Measurements from ENCODE around the gene TUBA3E. TPM values are rescaled to one million over a fixed set of nuclear protein-coding genes. Genes with fewer than 3 reads are reported as not detected.
"Not testable (repeated sequence)": the region's sequence is repeated elsewhere in the genome, so short reads cannot be mapped to it uniquely, and the experiment has no call there.

Gene TUBA3E
- total and polyA plus RNA-seq, 8 donors = 0.11 TPM; not detected in 7

- intact Hi-C loops (cut with DNase I) = no loop called here
- Histone ChIP-seq H3K4me1 (no peaks in the 10 kb centered on the region), H3K36me3 (peaks cover 0 to 5% (median 0%) of the 10 kb centered on the region in 3 donors), H3K9me3 (no peaks in the 10 kb centered on the region), H3K27ac (no peak overlapping the region), H3K4me3 (no peak overlapping the region), H3K27me3 (no peaks in the 10 kb centered on the region)
- no peak for TF ChIP-seq CTCF (IDR thresholded peaks at IDR 0.05)
- FAIRE-seq = no peak
- 94 to 98% methylated on average over 29 of the region's 29 CpGs for WGBS, 2 donors
- ATAC-seq = no peak
- no peak for DNase-seq
Observed at GRCh38 chr2:130154773-130155765, 43.2 kb downstream of the TUBA3E start.

- DNase-seq; FAIRE-seq; intact Hi-C loops (cut with DNase I); H3K4me1 ChIP-seq; H3K4me3 ChIP-seq; H3K27me3 ChIP-seq; ATAC-seq; H3K36me3 ChIP-seq; H3K27ac ChIP-seq; H3K9me3 ChIP-seq: not testable (repeated sequence)
- WGBS, 2 donors = 92 to 93% methylated on average over 5 to 7 of the region's 8 CpGs
Observed at GRCh38 chr2:130154423-130154770, 43.8 kb downstream of the TUBA3E start.

GRCh38 chr2:130153721-130154422 is 44.4 kb downstream of the TUBA3E start:
- ATAC-seq; H3K27ac ChIP-seq; FAIRE-seq; H3K36me3 ChIP-seq; intact Hi-C loops (cut with DNase I); DNase-seq; H3K4me1 ChIP-seq; H3K4me3 ChIP-seq; H3K27me3 ChIP-seq; H3K9me3 ChIP-seq: not testable (repeated sequence)
- 94% methylated on average over 19 to 23 of the region's 23 CpGs for WGBS, 2 donors

GRCh38 chr2:130152816-130153595 is 45.2 kb downstream of the TUBA3E start:
- Histone ChIP-seq H3K27me3 (no peaks in the 10 kb centered on the region), H3K4me3 (no peak overlapping the region), H3K27ac (no peak overlapping the region), H3K4me1 (no peaks in the 10 kb centered on the region), H3K9me3 (no peaks in the 10 kb centered on the region), H3K36me3 (peaks cover 0 to 5% (median 0%) of the 10 kb centered on the region in 3 donors)
- DNase-seq (peak in 1 of 6 donors; percentile 41), FAIRE-seq (no peak), ATAC-seq (no peak)
- 92 to 97% methylated on average over 21 to 25 of the region's 25 CpGs for WGBS, 2 donors
- no peak for TF ChIP-seq CTCF (IDR thresholded peaks at IDR 0.05)
- intact Hi-C loops (cut with DNase I) = no loop called here

GRCh38 chr2:130152136-130152815 is 46.0 kb downstream of the TUBA3E start:
- ATAC-seq; H3K36me3 ChIP-seq; H3K4me3 ChIP-seq; FAIRE-seq; intact Hi-C loops (cut with DNase I); H3K27ac ChIP-seq; H3K9me3 ChIP-seq; DNase-seq; H3K27me3 ChIP-seq; H3K4me1 ChIP-seq: not testable (repeated sequence)
- 93 to 95% methylated on average over 24 to 27 of the region's 27 CpGs for WGBS, 2 donors

- H3K4me1 ChIP-seq; H3K4me3 ChIP-seq; H3K27ac ChIP-seq; FAIRE-seq; H3K27me3 ChIP-seq; H3K36me3 ChIP-seq; intact Hi-C loops (cut with DNase I); ATAC-seq; DNase-seq; H3K9me3 ChIP-seq: not testable (repeated sequence)
- 68 to 71% methylated on average over 5 of the region's 5 CpGs for WGBS, 2 donors
Observed at GRCh38 chr2:130151145-130151512, 47.1 kb downstream of the TUBA3E start.
